MM.1S (cell line): ENCODE results near the gene RAB3D.
A peak's percentile ranks its signal among the peaks of the same experiment; 100 is the strongest.

Source experiments
- DNase-seq: peaks from one replicate; pipeline ENCODE4 v3.0.0-alpha.2; 2015
- H2AFZ ChIP-seq: fragments of 300-600 bp; sonication (generic); 2 replicates; pipeline ENCODE4 v1.6.0; 2016; ENCODE audit warnings: antibody characterized with exemption, low read length
- H3F3A ChIP-seq: fragments of 300-600 bp; sonication (generic); 2 replicates; pipeline ENCODE4 v1.6.1; 2016; ENCODE audit warnings: mild to moderate bottlenecking, antibody characterized with exemption, low read length, moderate library complexity, mixed read lengths; ENCODE audit not compliant: insufficient read depth
- H3K27ac ChIP-seq: fragments of 300-600 bp; sonication (generic); 2 replicates; pipeline ENCODE4 v1.5.1; 2016; ENCODE audit warnings: mild to moderate bottlenecking, low read length
- H3K27me3 ChIP-seq: fragments of 300-600 bp; sonication (generic); replicated peaks from 2 replicates; pipeline ENCODE4 v1.6.0; 2016; ENCODE audit warnings: low read length; ENCODE audit not compliant: insufficient read depth
- H3K36me3 ChIP-seq: fragments of 300-600 bp; sonication (generic); replicated peaks from 2 replicates; pipeline ENCODE4 v1.6.1; 2016; ENCODE audit warnings: mild to moderate bottlenecking, low read length, mixed read lengths; ENCODE audit not compliant: insufficient read depth
- H3K4me1 ChIP-seq: fragments of 300-600 bp; sonication (generic); 2 replicates; pipeline ENCODE4 v1.6.1; 2016; ENCODE audit warnings: low read length, mixed read lengths
- H3K4me2 ChIP-seq: fragments of 300-600 bp; sonication (generic); 2 replicates; pipeline ENCODE4 v1.6.0; 2016; ENCODE audit warnings: low read depth, low read length
- H3K4me3 ChIP-seq: fragments of 300-600 bp; sonication (generic); 2 replicates; pipeline ENCODE4 v1.5.1; 2016; ENCODE audit warnings: low read length, mixed read lengths
- H3K79me2 ChIP-seq: fragments of 300-600 bp; sonication (generic); 2 replicates; pipeline ENCODE4 v1.6.1; 2016; ENCODE audit warnings: mixed run types, low read length, mixed read lengths
- H3K9ac ChIP-seq: fragments of 300-600 bp; sonication (generic); 2 replicates; pipeline ENCODE4 v1.6.1; 2016; ENCODE audit warnings: low read length, mixed read lengths
- H3K9me2 ChIP-seq: fragments of 300-600 bp; sonication (generic); replicated peaks from 2 replicates; pipeline ENCODE4 v1.6.1; 2016; ENCODE audit warnings: mild to moderate bottlenecking, low read length, mixed read lengths; ENCODE audit not compliant: insufficient read depth
- H3K9me3 ChIP-seq: fragments of 300-600 bp; sonication (generic); replicated peaks from 2 replicates; pipeline ENCODE4 v1.6.1; 2016; ENCODE audit warnings: mild to moderate bottlenecking, low read length, mixed read lengths; ENCODE audit not compliant: insufficient read depth
- H4K20me1 ChIP-seq: fragments of 300-600 bp; sonication (generic); 2 replicates; pipeline ENCODE4 v1.6.1; 2016; ENCODE audit warnings: mild to moderate bottlenecking, low read length, moderate library complexity, mixed read lengths; ENCODE audit not compliant: insufficient read depth
- CTCF ChIP-seq: fragments of 300-600 bp; sonication (generic); IDR thresholded peaks from 2 replicates; pipeline ENCODE4 v1.5.1; 2016; ENCODE audit warnings: antibody characterized with exemption, low read length, mixed read lengths
- EZH2 ChIP-seq: fragments of 300-600 bp; sonication (generic); optimal IDR thresholded peaks from 2 replicates; pipeline ENCODE3; 2017; ENCODE audit warnings: low read depth, mild to moderate bottlenecking, antibody characterized with exemption, low read length, mixed read lengths
- EZH2phosphoT487 ChIP-seq: fragments of 300-600 bp; sonication (generic); IDR thresholded peaks from 2 replicates; pipeline ENCODE4 v1.6.1; 2018; ENCODE audit warnings: antibody characterized with exemption, low read length

RAB3D gene

GRCh38 chr19:11291415-11291814 is 48.0 kb downstream of the RAB3D start:
- H3K9ac ChIP-seq: no peak overlapping the region
- no peaks in the 10 kb centered on the region for H3K36me3 ChIP-seq
- no peaks in the 10 kb centered on the region for H3F3A ChIP-seq
- no peaks in the 10 kb centered on the region for H3K9me3 ChIP-seq
- no peak overlapping the region for H3K27ac ChIP-seq
- no peak overlapping the region for H3K4me2 ChIP-seq
- H3K27me3 ChIP-seq: peaks cover 85% of the 10 kb centered on the region
- no peaks in the 10 kb centered on the region for H3K79me2 ChIP-seq
- H4K20me1 ChIP-seq: no peaks in the 10 kb centered on the region
- H3K4me3 ChIP-seq: no peak overlapping the region
- peaks cover 4% of the 10 kb centered on the region; the same call in 1 of the 2 replicates for H3K4me1 ChIP-seq
- no peak overlapping the region for H2AFZ ChIP-seq
- no peaks in the 10 kb centered on the region for H3K9me2 ChIP-seq
- DNase-seq: no peak
- TF ChIP-seq EZH2 (no peak), CTCF (no peak), EZH2phosphoT487 (no peak)

GRCh38 chr19:11290256-11290655 is 49.2 kb downstream of the RAB3D start:
- Histone ChIP-seq H3F3A (no peaks in the 10 kb centered on the region), H3K4me3 (no peak overlapping the region), H3K9me2 (no peaks in the 10 kb centered on the region), H3K9ac (no peak overlapping the region), H3K9me3 (no peaks in the 10 kb centered on the region), H3K79me2 (no peaks in the 10 kb centered on the region), H2AFZ (no peak overlapping the region), H3K4me2 (no peak overlapping the region), H3K4me1 (peaks cover 4% of the 10 kb centered on the region; the same call in 1 of the 2 replicates), H3K36me3 (no peaks in the 10 kb centered on the region), H4K20me1 (no peaks in the 10 kb centered on the region), H3K27me3 (peaks cover 83% of the 10 kb centered on the region), H3K27ac (no peak overlapping the region)
- no peak for DNase-seq
- TF ChIP-seq CTCF (no peak), EZH2phosphoT487 (no peak), EZH2 (no peak)

GRCh38 chr19:11288349-11288748 is 51.1 kb downstream of the RAB3D start:
- Histone ChIP-seq H2AFZ (no peak overlapping the region), H3K9ac (no peak overlapping the region), H3K79me2 (no peaks in the 10 kb centered on the region), H3K4me1 (peaks cover under 1% of the 10 kb centered on the region; the same call in 1 of the 2 replicates), H3K36me3 (no peaks in the 10 kb centered on the region), H3F3A (no peaks in the 10 kb centered on the region), H3K27ac (no peak overlapping the region), H3K4me3 (no peak overlapping the region), H3K9me3 (no peaks in the 10 kb centered on the region), H3K4me2 (no peak overlapping the region), H4K20me1 (no peaks in the 10 kb centered on the region), H3K9me2 (no peaks in the 10 kb centered on the region), H3K27me3 (peaks cover 91% of the 10 kb centered on the region)
- DNase-seq: no peak
- no peak for TF ChIP-seq EZH2phosphoT487
- no peak for TF ChIP-seq EZH2
- peak; percentile 46 for TF ChIP-seq CTCF
